PC-9 (cell line): ENCODE data around the gene TSSK2.

Source experiments
- EZH2 ChIP-seq: fragments of 200-600 bp; sonication (generic); IDR thresholded peaks from 2 replicates; pipeline ENCODE4 v1.8.0; 2017; ENCODE audit warnings: antibody characterized with exemption, low read depth
- TF ChIP-seq, protein P1 (sequence below): fragments of 200-600 bp; sonication (generic); conservative IDR thresholded peaks from 2 replicates; pipeline ENCODE4 v1.6.1; 2017; ENCODE audit warnings: mixed run types, antibody characterized with exemption, mild to moderate bottlenecking, moderate library complexity

DNA sequence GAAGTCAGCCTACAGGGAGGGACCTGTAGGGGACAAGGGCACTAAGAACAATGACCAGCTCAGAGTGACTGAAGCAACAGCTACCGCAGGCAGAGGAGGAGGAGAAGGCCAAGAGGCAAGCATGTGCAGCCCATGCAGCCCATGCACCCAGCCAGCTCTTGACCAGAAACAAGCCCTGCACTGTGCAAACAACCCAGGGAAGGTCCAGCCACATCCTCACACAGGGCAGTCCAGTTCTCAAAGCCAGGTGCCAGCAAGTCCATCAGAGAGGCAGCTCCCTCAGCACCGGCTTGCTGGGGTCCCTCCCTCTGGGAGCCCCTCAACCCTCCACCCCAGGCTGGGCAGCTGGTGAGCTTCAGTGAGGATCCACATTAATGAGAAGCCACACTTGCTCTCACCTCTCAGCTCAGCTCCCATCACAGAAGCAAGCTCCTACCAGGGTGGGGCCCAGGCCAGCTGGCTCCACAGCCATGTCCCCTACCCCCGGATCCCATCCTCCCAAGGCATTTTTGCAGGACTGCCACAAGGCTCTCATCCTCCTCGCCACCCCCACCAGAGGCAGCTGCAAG, 16.0 kb upstream of the TSSK2 start:
- TF ChIP-seq, protein P1, sequence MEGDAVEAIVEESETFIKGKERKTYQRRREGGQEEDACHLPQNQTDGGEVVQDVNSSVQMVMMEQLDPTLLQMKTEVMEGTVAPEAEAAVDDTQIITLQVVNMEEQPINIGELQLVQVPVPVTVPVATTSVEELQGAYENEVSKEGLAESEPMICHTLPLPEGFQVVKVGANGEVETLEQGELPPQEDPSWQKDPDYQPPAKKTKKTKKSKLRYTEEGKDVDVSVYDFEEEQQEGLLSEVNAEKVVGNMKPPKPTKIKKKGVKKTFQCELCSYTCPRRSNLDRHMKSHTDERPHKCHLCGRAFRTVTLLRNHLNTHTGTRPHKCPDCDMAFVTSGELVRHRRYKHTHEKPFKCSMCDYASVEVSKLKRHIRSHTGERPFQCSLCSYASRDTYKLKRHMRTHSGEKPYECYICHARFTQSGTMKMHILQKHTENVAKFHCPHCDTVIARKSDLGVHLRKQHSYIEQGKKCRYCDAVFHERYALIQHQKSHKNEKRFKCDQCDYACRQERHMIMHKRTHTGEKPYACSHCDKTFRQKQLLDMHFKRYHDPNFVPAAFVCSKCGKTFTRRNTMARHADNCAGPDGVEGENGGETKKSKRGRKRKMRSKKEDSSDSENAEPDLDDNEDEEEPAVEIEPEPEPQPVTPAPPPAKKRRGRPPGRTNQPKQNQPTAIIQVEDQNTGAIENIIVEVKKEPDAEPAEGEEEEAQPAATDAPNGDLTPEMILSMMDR = no peak
- TF ChIP-seq EZH2 = no peak
